Esophagus (tissue), 2 donors: ENCODE data around the gene FHOD3. TPM values are rescaled to one million over a fixed set of nuclear protein-coding genes. Genes with fewer than 3 reads are reported as not detected.

Experiments
- H3K27ac ChIP-seq, 2 donors: one replicate each; pipeline ENCODE4 v1.5.1; 2013; ENCODE audit warnings: low read depth in 2 of 2, mild to moderate bottlenecking in 2 of 2, inconsistent platforms in 1 of 2, low read length in 1 of 2, moderate library complexity in 1 of 2
- H3K27me3 ChIP-seq, 2 donors: one replicate each; pipeline ENCODE4 v1.6.1; 2013; ENCODE audit warnings: low read length in 2 of 2, control low read depth in 1 of 2, mild to moderate bottlenecking in 1 of 2; ENCODE audit not compliant: insufficient read depth in 2 of 2, control insufficient read depth in 1 of 2
- H3K36me3 ChIP-seq, 2 donors: one replicate each; pipeline ENCODE4 v1.6.1; 2013; ENCODE audit warnings: low read length in 1 of 2; ENCODE audit not compliant: control insufficient read depth in 2 of 2, insufficient read depth in 2 of 2
- H3K4me1 ChIP-seq, 2 donors: one replicate each; pipeline ENCODE4 v1.6.1; 2013; ENCODE audit warnings: low read length in 1 of 2; ENCODE audit not compliant: control insufficient read depth in 2 of 2, insufficient read depth in 2 of 2
- H3K4me3 ChIP-seq, 2 donors: one replicate each; pipeline ENCODE4 v1.5.1; 2013; ENCODE audit warnings: low read length in 2 of 2, mild to moderate bottlenecking in 2 of 2, low read depth in 1 of 2, moderate library complexity in 1 of 2
- H3K9me3 ChIP-seq, 2 donors: one replicate each; pipeline ENCODE4 v1.6.1; 2013; ENCODE audit warnings: mild to moderate bottlenecking in 2 of 2, low read depth in 1 of 2, low read length in 1 of 2, moderate library complexity in 1 of 2; ENCODE audit not compliant: control insufficient read depth in 2 of 2, insufficient read depth in 1 of 2
- WGBS, 2 donors: extraction: QIAGEN DNeasy Blood & Tissue Kit; methylation state at CpG; one replicate each; pipeline ENCODE4 v1.1.7; 2013; 5-methylcytosine and 5-hydroxymethylcytosine counted together
- polyA plus RNA-seq, 2 donors: library from polyadenylated mRNA; stranded (reverse); fragments of 200-250 nt; gene quantifications; one replicate each; pipeline ENCODE4 v1.2.3, GENCODE V29; 2013
- donor health status: healthy with polysubstance abuse.
- donor health status: Bipolar disorder and iron deficiency.

The FHOD3 gene
- polyA plus RNA-seq, 2 donors: 3.7 to 11.1 TPM

GRCh38 chr18:36392164-36392978 lies 94.9 kb downstream of the FHOD3 start:
- 81 to 82% methylated on average over 4 of the region's 4 CpGs for WGBS, 2 donors
- Histone ChIP-seq H3K36me3 (no peaks in the 10 kb centered on the region), H3K4me1 (no peaks in the 10 kb centered on the region), H3K9me3 (no peaks in the 10 kb centered on the region), H3K27ac (no peak overlapping the region), H3K27me3 (no peaks in the 10 kb centered on the region), H3K4me3 (no peak overlapping the region)

DNA sequence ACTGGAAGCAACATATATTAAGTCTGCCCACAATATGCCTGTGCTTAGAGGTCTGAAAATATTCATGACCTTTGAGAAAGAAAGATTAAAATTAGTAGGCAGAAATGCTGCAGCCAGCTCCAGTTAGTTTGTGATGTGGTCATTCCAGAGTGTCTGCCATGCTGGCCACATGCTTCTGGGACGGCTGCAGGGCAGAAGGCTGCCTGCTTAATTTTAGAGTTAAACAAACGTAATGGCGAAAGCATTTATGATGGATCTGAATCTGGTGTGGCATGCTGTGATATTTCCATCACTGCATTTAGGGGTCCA lies 95.4 kb downstream of the FHOD3 start:
- Histone ChIP-seq H3K9me3 (no peaks in the 10 kb centered on the region), H3K4me1 (no peaks in the 10 kb centered on the region), H3K4me3 (no peak overlapping the region), H3K36me3 (no peaks in the 10 kb centered on the region), H3K27ac (no peak overlapping the region), H3K27me3 (no peaks in the 10 kb centered on the region)
- 81 to 91% methylated on average over 3 of the region's 3 CpGs for WGBS, 2 donors

DNA sequence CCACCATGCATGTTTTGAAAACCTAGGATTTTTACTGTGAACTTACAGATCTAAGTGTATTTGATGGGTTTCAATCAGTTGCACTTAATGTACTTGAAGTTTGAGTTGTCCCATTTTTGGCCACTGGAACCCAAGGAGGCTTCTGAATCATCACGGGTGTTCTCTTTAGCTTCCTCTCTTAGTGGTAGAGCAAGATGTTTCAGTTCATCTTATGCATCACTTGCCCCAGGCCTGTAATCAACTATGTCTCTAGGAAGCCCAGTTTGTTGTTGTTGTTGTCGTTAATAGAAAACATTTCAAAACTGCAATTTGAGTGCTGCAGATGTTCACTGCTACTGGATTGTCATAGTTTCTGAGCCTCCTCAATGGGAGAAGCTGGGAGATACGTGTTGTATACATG lies 97.0 kb downstream of the FHOD3 start:
- Histone ChIP-seq H3K27ac (no peak overlapping the region), H3K27me3 (no peaks in the 10 kb centered on the region), H3K36me3 (no peaks in the 10 kb centered on the region), H3K4me1 (no peaks in the 10 kb centered on the region), H3K9me3 (no peaks in the 10 kb centered on the region), H3K4me3 (no peak overlapping the region)
- WGBS, 2 donors: 81 to 82% methylated on average over 3 of the region's 3 CpGs

DNA sequence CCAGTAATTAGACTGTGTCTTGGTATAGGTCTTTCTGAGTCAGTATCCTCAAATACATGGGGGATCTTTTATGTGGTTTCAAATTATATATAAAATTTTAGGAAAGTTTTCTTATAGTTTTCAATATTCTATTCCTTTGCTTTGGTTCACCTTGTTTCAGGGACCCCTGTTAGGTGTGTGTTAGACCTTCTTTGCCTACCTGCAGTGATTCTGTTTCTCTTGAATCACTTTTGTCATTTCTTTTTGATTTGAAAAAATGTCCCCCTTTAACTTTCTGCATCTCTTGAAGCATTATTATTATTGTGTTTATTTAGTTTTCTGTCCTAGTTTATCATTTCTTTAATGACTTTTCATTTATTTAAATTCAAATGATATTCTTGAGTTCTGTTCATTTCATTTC lies 98.7 kb downstream of the FHOD3 start:
- Histone ChIP-seq H3K4me3 (no peak overlapping the region), H3K27me3 (no peaks in the 10 kb centered on the region), H3K27ac (no peak overlapping the region), H3K9me3 (no peaks in the 10 kb centered on the region), H3K4me1 (no peaks in the 10 kb centered on the region), H3K36me3 (no peaks in the 10 kb centered on the region)

DNA sequence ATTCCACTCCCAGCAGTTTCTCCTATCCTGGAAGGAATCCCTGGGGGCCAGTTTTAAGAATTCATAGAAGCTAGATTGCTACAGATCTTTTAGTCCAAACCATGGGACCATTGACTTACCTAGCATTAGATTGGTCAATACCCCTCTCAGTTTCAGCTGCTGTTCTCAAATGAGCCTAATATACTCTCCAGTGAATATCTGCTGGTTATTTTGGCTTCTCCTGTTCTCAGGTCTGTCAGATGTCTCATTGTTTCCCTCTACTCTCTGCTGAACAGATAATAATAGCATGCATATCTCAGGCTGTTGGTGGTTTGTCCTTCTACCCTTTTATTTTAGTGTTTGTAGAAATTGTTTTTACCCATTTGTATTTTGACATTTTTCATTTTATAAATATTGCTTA lies 99.5 kb downstream of the FHOD3 start:
- Histone ChIP-seq H3K9me3 (no peaks in the 10 kb centered on the region), H3K36me3 (no peaks in the 10 kb centered on the region), H3K4me3 (no peak overlapping the region), H3K27me3 (no peaks in the 10 kb centered on the region), H3K4me1 (no peaks in the 10 kb centered on the region), H3K27ac (no peak overlapping the region)

DNA sequence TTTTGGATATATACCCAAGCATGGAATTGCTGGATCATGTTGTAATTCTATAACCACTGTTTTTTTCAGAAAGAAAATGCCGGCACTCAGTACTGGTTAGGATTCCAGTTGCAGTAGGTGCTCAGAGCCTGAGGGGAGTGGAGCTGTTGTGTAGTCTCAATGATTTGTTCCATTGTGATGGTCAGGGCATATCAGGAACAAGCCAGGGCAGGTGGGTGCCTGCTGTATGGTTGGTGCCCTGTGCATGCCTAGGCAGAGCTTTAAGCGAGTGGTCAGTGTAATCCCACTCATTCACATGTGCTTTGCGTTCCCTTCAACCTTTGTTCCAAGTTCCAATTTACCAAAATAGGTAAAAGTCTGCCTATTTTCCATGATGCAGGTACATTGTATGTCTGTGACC lies 100.9 kb downstream of the FHOD3 start:
- H3K9me3 ChIP-seq: no peaks in the 10 kb centered on the region
- 53 to 56% methylated on average over 3 of the region's 3 CpGs for WGBS, 2 donors
- H3K4me3 ChIP-seq: no peak overlapping the region
- no peaks in the 10 kb centered on the region for H3K36me3 ChIP-seq
- no peaks in the 10 kb centered on the region for H3K4me1 ChIP-seq
- no peaks in the 10 kb centered on the region for H3K27me3 ChIP-seq
- no peak overlapping the region for H3K27ac ChIP-seq

GRCh38 chr18:36399055-36399454 lies 101.5 kb downstream of the FHOD3 start:
- Histone ChIP-seq H3K36me3 (no peaks in the 10 kb centered on the region), H3K27ac (no peak overlapping the region), H3K4me3 (no peak overlapping the region), H3K4me1 (no peaks in the 10 kb centered on the region), H3K9me3 (no peaks in the 10 kb centered on the region), H3K27me3 (no peaks in the 10 kb centered on the region)
- WGBS, 2 donors: 71 to 81% methylated on average over 4 of the region's 4 CpGs

GRCh38 chr18:36401462-36401861 lies 103.9 kb downstream of the FHOD3 start:
- no peak overlapping the region for H3K4me3 ChIP-seq
- H3K36me3 ChIP-seq: no peaks in the 10 kb centered on the region
- H3K9me3 ChIP-seq: no peaks in the 10 kb centered on the region
- no peaks in the 10 kb centered on the region for H3K27me3 ChIP-seq
- 79 to 81% methylated on average over 2 of the region's 2 CpGs for WGBS, 2 donors
- H3K4me1 ChIP-seq: no peaks in the 10 kb centered on the region
- no peak overlapping the region for H3K27ac ChIP-seq

DNA sequence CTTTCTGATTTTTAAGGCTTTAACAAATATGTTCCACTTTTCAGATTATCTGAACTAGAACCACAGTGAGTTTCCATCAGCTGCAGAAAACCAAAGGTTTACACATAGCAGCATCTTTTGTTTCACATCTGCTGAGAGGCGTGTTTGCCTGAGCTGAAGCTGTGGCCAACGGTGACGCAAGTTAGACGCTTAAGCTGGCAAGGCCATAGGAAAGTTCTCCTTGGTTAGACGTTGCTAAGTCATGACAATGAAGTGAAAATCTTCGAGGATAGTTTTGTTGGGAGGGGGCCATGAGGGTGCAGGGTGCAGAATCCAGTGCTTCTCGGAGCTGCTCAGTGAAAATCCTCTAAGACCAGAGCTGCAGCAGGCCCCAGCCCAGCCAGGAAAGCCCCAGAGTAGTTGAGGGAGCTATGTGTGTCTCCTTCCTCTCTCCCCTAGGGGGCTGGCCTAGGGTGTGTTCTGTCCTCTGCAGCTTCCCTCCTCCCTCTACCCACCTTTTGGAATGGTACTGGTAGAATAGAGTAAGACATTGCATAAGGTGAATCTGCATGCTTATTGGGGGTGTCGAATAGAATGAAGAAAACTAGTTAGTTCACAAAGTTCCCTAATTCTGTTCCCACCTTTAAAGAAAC lies 105.4 kb downstream of the FHOD3 start:
- no peaks in the 10 kb centered on the region for H3K36me3 ChIP-seq
- H3K27me3 ChIP-seq: no peaks in the 10 kb centered on the region
- no peak overlapping the region for H3K27ac ChIP-seq
- H3K4me1 ChIP-seq: no peaks in the 10 kb centered on the region
- no peak overlapping the region for H3K4me3 ChIP-seq
- 51 to 57% methylated on average over 8 of the region's 8 CpGs for WGBS, 2 donors
- no peaks in the 10 kb centered on the region for H3K9me3 ChIP-seq
